ENCODE results near the gene TBL1Y. TPM values are rescaled to one million over a fixed set of nuclear protein-coding genes. Genes with fewer than 3 reads are reported as not detected.
"Not testable (repeated sequence)": the region's sequence is repeated elsewhere in the genome, so short reads cannot be mapped to it uniquely, and the experiment has no call there.

The TBL1Y gene
- total RNA-seq, 4 donors from 2014 or later = 0.27 to 0.31 TPM; not detected in 2

DNA sequence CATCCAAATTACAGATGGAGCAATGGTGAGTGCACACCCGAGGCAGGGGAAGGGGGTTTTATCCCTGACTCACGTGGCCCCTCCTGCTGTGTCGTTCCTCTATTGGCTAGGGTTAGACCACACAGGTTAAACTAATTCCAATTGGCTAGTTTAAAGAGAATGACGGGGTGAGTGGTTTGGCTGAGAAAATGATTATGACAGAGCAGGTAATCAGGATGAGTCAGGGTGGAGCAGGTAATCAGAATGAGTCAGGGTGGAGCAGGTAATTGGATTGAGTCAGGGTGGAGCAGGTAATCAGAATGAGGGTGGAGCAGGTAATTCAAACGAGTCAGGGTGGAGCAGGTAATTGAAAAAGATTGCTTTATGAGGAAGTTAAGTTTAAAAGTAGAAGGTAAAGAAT is 146.4 kb downstream of the TBL1Y start:
- 89% methylated on average over 4 of the region's 5 CpGs; no CpG with 5 or more reads in 1 of the 2 donors for WGBS, 2 donors (ENCODE audit: low coverage in 1 of 2)
- H3K27me3 ChIP-seq = no peaks in the 10 kb centered on the region
- TF ChIP-seq, protein P1, sequence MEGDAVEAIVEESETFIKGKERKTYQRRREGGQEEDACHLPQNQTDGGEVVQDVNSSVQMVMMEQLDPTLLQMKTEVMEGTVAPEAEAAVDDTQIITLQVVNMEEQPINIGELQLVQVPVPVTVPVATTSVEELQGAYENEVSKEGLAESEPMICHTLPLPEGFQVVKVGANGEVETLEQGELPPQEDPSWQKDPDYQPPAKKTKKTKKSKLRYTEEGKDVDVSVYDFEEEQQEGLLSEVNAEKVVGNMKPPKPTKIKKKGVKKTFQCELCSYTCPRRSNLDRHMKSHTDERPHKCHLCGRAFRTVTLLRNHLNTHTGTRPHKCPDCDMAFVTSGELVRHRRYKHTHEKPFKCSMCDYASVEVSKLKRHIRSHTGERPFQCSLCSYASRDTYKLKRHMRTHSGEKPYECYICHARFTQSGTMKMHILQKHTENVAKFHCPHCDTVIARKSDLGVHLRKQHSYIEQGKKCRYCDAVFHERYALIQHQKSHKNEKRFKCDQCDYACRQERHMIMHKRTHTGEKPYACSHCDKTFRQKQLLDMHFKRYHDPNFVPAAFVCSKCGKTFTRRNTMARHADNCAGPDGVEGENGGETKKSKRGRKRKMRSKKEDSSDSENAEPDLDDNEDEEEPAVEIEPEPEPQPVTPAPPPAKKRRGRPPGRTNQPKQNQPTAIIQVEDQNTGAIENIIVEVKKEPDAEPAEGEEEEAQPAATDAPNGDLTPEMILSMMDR (IDR thresholded peaks at IDR 0.05) = no peak
- no peak for TF ChIP-seq POLR2AphosphoS5 (IDR thresholded peaks at IDR 0.05)
- TF ChIP-seq EP300 (IDR thresholded peaks at IDR 0.05) = no peak
- H3K27ac ChIP-seq = no peak overlapping the region
- H3K9me3 ChIP-seq = no peaks in the 10 kb centered on the region
- no peaks in the 10 kb centered on the region for H3K4me1 ChIP-seq
- H3K4me3 ChIP-seq = no peak overlapping the region
- no peaks in the 10 kb centered on the region for H3K36me3 ChIP-seq
- ATAC-seq = no peak

DNA sequence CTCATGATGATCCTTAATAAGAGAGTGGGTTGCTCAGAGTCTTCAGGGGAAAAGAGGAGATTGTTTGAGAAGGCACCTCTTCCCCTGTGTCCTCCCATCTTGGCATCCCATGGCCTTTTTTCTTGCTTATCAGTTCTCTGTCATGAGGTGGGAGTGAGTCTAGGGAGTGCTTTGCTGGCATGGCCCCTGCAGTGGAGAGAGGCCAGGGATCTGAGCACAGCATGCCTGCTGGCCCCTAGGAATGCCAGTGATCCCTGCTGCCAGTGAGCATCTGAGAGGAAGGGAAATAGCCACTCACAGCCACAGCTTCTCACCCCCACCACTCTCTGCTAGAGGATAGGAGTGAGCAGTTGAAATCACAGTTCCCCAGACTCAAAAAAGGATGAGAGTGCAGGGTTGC is 168.2 kb downstream of the TBL1Y start:
- H3K4me3 ChIP-seq = no peak overlapping the region
- no peaks in the 10 kb centered on the region for H3K9me3 ChIP-seq
- H3K4me1 ChIP-seq = no peaks in the 10 kb centered on the region
- TF ChIP-seq POLR2AphosphoS5 (IDR thresholded peaks at IDR 0.05) (no peak), POLR2A (IDR thresholded peaks at IDR 0.05) (no peak), EP300 (IDR thresholded peaks at IDR 0.05) (no peak)
- TF ChIP-seq, protein P1 (IDR thresholded peaks at IDR 0.05) = no peak
- H3K27me3 ChIP-seq = no peaks in the 10 kb centered on the region
- no peaks in the 10 kb centered on the region for H3K36me3 ChIP-seq
- ATAC-seq = no peak
- no peak overlapping the region for H3K27ac ChIP-seq

DNA sequence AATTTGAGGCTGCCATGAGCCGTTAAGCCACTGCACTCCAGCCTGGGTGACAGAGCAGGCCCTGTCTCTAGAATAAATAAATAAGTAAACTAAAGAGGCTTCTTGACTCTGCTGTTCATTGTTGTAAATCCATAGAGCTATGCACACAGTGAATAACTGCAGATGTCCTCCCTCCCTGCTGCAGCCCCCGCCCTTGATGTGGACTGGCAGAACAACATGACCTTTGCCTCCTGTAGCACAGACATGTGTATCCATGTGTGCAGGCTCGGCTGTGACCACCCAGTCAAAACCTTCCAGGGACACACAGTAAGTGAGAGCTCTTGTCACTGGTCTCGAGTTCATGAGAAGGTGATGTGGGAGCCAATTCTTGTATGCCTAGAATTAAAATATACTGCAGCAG is 170.1 kb downstream of the TBL1Y start:
- not testable (repeated sequence) for H3K27me3 ChIP-seq, H3K4me1 ChIP-seq, H3K9me3 ChIP-seq, H3K27ac ChIP-seq, H3K4me3 ChIP-seq, H3K36me3 ChIP-seq, ATAC-seq
- WGBS, 2 donors (ENCODE audit: low coverage in 1 of 2) = 86% methylated on average over 1 of the region's 4 CpGs; no CpG with 5 or more reads in 1 of the 2 donors

DNA sequence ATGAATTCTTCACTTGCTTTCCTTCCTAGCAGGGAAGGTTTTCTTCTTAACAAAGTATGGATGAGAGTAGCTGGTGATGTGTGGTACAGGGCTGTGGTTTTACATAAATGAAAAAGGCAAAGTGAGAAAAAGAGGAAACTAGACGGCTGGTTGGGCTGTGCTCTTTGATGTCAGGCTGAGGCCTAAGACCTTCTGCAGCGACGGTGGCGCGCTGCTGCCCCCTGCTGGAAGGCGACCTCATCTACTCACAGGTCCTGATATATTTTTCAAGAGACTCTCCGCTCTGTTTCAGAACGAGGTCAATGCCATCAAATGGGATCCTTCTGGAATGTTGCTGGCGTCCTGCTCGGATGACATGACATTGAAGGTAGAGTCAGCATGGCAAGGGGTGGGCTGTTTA is 175.1 kb downstream of the TBL1Y start:
- Histone ChIP-seq H3K4me1 (no peaks in the 10 kb centered on the region), H3K27me3 (no peaks in the 10 kb centered on the region), H3K4me3 (no peak overlapping the region), H3K36me3 (no peaks in the 10 kb centered on the region), H3K9me3 (no peaks in the 10 kb centered on the region), H3K27ac (no peak overlapping the region)
- TF ChIP-seq POLR2AphosphoS5 (IDR thresholded peaks at IDR 0.05) (no peak), POLR2A (IDR thresholded peaks at IDR 0.05) (no peak), EP300 (IDR thresholded peaks at IDR 0.05) (no peak)
- TF ChIP-seq, protein P1 (IDR thresholded peaks at IDR 0.05) = peak in 3 of 4 experiments; percentile 31 to 66 (median 53)
- ATAC-seq = no peak
- WGBS, 2 donors (ENCODE audit: low coverage in 1 of 2) = 6% methylated on average over 10 of the region's 10 CpGs; no CpG with 5 or more reads in 1 of the 2 donors

DNA sequence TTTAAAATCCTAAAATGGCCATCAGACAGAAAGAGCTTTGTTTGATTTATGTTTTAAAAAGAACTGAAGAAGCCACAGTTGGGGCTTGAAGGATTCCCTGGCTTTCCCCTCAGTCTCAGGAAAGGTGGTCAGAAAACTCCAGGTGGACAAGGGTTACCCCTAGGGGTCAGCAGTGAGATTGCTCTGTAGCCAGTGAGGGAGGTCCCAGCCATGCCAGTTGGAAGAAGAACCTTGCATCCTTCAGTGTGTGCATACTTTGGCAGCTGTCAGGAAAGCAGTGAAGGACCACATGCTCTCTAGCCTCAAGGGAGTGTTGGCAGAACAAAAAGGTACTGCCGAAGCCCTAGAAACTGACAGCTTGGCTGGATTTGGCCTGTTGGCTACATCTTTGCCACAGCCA is 182.3 kb downstream of the TBL1Y start:
- WGBS, 2 donors (ENCODE audit: low coverage in 1 of 2) = no CpG with 5 or more reads among the region's 1 CpG
- Histone ChIP-seq H3K27me3 (no peaks in the 10 kb centered on the region), H3K36me3 (no peaks in the 10 kb centered on the region), H3K4me1 (no peaks in the 10 kb centered on the region), H3K9me3 (no peaks in the 10 kb centered on the region), H3K4me3 (no peak overlapping the region), H3K27ac (no peak overlapping the region)
- ATAC-seq = no peak
- TF ChIP-seq POLR2A (IDR thresholded peaks at IDR 0.05) = no peak
- TF ChIP-seq, protein P1 (IDR thresholded peaks at IDR 0.05) = no peak
- no peak for TF ChIP-seq EP300 (IDR thresholded peaks at IDR 0.05)
- TF ChIP-seq POLR2AphosphoS5 (IDR thresholded peaks at IDR 0.05) = no peak

DNA sequence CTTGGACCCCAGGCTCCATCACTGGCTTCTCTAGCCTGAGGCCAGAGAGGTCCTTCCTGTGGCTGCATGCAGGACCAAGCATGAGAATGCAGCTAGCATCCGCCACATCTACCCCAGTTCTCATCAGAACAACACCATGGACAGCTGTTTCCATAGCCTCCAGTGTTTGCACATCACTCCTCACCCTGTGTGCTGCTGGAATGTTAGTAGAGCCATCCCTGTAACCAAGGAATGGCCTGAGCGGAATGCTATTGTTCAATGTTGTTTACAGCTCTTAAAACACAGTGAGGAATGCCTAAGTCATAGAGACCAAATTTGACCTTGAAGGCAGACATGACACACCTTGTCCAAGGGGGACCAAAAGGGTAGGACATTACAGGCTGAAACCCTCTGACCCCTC is 183.9 kb downstream of the TBL1Y start:
- Histone ChIP-seq H3K4me1 (no peaks in the 10 kb centered on the region), H3K4me3 (no peak overlapping the region), H3K9me3 (no peaks in the 10 kb centered on the region), H3K27ac (no peak overlapping the region), H3K36me3 (no peaks in the 10 kb centered on the region), H3K27me3 (no peaks in the 10 kb centered on the region)
- ATAC-seq = no peak
- no CpG with 5 or more reads among the region's 2 CpGs for WGBS, 2 donors (ENCODE audit: low coverage in 1 of 2)
- TF ChIP-seq, protein P1 (IDR thresholded peaks at IDR 0.05) = no peak
- TF ChIP-seq EP300 (IDR thresholded peaks at IDR 0.05) (no peak), POLR2AphosphoS5 (IDR thresholded peaks at IDR 0.05) (no peak), POLR2A (IDR thresholded peaks at IDR 0.05) (no peak)

Measured in gastroesophageal sphincter (tissue), 4 donors.